Measurements from ENCODE around the gene PROKR2.

The PROKR2 gene

DNA sequence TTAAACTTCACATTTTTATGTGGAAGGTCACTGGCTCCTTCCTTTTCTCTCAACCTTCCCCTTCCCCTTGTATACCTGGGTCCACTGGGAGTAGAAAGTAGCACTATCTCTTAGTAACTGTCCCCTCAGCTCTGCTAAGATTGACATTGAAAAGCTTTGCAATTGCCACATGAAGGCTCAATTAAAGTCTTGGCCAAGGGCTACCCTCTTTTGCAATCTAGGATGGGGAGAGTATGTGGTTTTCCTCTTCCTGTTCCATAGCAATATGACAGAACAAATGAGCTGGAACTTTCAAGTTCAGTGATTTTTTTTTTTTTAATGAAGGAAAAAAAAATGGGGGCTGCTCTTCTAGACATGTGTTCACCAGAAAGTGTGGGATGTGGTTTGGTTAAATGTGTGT is 37.1 kb downstream of the PROKR2 start:
- no peak for DNase-seq

DNA sequence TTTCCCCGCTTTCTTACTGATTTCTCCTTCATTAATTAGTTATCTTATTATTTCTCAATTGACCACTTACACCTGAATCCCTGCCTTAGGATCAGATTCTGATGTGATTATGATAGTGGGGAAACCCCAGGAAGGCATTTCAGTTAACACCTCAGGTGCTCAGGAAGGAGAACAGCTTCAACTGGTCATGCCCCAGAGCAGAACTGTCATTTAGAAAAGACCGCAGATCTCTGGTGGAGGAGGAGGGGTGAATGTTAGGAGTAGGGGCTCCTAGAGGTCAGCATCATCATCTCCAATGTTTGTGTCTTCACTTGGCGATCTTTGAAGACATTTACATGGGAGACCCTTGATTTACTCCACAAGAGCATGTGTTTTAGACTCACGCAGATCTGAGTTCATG is 44.5 kb downstream of the PROKR2 start:
- DNase-seq = no peak

DNA sequence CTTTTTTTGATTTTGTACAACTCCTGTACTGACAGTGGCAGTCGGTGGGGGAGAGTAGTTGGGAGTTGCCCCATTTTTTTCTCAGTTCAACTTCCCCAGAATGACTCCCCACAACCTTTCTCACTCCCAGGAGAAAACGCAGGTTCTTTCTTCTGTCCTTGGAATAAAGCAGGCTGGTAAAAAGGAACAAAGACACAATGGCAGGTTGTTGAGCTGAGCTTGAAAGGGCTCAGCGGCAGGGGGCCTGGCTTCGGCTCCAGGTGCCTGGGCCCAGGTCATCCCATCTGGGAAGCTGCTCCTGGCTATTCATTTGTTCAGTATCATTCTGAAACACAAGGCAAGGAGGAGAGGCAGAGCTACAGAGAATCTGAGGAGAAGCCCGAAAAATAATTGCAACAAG is 46.2 kb downstream of the PROKR2 start:
- DNase-seq = no peak

DNA sequence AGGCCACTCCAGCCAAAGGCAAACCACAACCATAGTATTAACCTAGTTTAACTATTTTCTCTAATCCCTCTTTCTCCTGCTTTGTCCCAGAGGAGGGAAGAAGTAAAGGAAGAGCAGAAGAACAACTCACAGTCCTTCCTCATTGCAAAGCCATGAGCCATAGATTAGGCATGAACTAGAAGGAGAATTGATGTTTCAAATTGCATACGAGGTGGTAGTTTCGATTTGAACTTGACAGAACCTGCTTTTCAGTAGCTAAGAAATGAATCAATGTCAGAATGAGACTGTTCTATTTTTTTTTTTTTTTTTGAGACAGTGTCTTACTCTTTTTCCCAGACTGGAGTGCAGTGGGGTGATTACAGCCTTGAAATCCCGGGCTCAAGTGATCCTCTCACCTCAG is 48.3 kb downstream of the PROKR2 start:
- no peak for DNase-seq

DNA sequence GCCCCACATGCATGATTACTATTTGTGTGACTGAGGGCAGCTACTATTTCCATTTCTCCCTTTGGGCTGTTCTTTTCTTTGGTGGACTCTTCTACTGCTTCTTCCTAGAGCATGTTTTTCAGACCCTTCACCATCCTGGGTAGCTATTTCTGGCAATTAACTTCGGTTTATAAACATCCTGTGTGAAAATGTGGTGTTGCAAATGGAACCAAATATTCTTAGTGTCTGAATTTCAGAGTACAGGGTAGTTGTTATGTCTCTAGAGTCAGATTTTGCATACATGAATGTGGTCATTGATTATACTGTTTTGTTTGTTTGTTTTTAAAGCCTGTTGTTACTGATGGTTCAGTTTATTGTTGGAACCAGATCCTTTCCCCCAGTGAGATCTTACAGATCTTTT is 49.7 kb downstream of the PROKR2 start:
- no peak for DNase-seq
